Endometrium (tissue), 2 donors: Measurements from ENCODE around the gene NPAS3.
A peak's percentile ranks its signal among the peaks of the same experiment; 100 is the strongest.

Experiments used
- FAIRE-seq: peaks from 2 replicates; lab custom pipeline; 2012; peaks lifted over from hg19 to GRCh38; lab: Jason Lieb, UNC
- donor health status: control.
- donor health status: control.

The NPAS3 gene

GRCh38 chr14:33756833-33757232 lies 818.2 kb downstream of the NPAS3 start:
- no peak for FAIRE-seq

GRCh38 chr14:33758547-33758946 lies 819.9 kb downstream of the NPAS3 start:
- FAIRE-seq = no peak

- FAIRE-seq = no peak
Measured at GRCh38 chr14:33762161-33762851, 823.6 kb downstream of the NPAS3 start.

GRCh38 chr14:33764876-33765650 lies 826.4 kb downstream of the NPAS3 start:
- no peak for FAIRE-seq

- FAIRE-seq = no peak
Measured at GRCh38 chr14:33767586-33768457, 829.1 kb downstream of the NPAS3 start.

DNA sequence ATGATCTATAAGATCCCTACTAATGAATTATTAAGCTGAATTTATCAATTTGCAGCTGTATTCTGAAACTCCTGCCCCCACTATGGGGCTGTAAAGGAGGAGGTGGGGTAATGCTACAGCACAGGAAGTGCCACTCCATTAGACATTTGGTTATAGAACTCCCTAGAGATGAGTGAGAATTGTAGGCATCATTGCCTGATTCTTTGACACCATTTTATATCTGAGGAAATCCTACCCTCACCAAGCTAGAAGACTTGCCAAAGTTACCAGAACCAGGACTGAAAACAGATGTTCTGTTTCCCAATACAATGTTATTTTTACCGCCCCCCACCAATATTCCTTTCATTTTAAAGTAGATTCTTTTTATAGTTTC lies 829.8 kb downstream of the NPAS3 start:
- FAIRE-seq = no peak

GRCh38 chr14:33773205-33774030 lies 834.7 kb downstream of the NPAS3 start:
- FAIRE-seq = no peak

- FAIRE-seq = no peak
Measured at GRCh38 chr14:33774161-33774560, 835.5 kb downstream of the NPAS3 start.

- no peak for FAIRE-seq
Measured at GRCh38 chr14:33774723-33775470, 836.2 kb downstream of the NPAS3 start.

DNA sequence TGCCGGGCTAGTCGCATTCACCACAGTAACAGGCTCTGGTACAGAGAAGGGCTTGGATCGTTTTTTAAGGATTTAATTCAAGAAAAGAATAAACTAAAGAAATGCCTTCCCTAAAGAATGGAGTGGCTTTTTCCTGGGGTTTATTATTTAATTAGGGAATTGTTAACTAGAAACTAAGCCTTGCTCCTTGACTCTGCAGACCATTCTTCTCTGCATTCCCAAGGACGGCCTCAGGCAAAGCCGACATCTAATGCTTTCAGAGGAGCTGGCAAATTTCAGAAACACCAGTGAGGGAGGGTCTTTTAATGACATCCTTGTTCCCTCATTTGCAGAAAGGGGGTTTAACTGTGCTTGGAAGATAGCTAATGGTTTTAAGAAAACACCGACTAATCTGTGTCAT lies 838.2 kb downstream of the NPAS3 start:
- FAIRE-seq = no peak

DNA sequence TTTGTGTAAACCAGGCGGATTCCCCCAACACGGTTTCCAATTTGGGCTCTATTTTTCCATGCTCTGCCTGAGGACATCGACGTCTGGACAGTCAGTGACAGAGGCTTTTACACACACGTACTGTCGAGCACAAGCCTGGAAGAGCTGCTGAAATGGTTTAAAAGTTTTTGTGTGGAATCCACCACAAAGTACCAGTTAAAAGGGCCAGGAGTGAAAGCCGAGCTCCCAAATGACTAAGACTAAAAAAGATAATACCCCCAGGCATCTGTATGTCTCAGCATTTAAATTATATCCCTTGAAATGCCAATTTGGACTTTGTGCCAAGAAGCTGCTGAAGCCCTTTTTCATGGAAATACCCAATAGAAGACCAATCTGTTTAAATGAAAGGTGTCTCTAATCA lies 839.0 kb downstream of the NPAS3 start:
- no peak for FAIRE-seq

- no peak for FAIRE-seq
Measured at GRCh38 chr14:33780035-33780434, 841.4 kb downstream of the NPAS3 start.

DNA sequence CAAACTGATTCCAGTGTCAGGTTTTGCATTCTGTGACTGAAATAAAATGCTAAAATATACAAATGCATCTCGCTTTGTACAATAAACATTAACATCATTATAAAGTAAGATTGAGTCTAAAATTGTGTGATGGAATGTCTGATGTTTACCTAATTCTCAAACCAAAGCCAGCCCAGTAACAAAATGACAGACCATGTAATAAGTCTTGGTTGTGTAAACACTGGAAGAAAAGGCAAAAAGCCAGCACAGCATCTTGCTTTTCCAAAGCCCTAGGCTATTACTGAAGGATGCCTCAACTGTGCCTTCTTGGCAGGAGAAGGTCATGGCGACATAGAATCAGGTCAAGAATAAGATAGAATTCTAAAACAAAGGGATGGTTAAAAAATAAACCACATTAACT lies 842.6 kb downstream of the NPAS3 start:
- peak; percentile 76 for FAIRE-seq

DNA sequence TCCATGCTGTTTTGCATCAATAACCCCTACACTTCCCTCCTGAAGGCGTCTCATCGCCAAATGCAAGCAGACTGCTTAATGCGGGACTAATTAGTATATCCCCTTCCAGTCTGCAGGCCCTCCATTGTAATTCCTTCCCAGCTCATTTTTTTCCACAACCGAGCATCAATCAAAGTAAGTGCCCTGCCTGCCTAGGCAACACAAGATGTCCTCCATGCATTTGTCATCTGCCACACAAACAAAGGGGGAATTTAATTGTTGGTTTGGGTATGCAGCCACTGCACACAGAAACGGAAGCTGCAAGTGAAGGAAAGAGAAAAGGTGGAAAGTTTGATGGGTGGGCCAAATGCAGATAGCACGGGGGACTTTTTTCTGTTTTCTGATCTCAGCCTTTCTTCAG lies 844.2 kb downstream of the NPAS3 start:
- no peak for FAIRE-seq

DNA sequence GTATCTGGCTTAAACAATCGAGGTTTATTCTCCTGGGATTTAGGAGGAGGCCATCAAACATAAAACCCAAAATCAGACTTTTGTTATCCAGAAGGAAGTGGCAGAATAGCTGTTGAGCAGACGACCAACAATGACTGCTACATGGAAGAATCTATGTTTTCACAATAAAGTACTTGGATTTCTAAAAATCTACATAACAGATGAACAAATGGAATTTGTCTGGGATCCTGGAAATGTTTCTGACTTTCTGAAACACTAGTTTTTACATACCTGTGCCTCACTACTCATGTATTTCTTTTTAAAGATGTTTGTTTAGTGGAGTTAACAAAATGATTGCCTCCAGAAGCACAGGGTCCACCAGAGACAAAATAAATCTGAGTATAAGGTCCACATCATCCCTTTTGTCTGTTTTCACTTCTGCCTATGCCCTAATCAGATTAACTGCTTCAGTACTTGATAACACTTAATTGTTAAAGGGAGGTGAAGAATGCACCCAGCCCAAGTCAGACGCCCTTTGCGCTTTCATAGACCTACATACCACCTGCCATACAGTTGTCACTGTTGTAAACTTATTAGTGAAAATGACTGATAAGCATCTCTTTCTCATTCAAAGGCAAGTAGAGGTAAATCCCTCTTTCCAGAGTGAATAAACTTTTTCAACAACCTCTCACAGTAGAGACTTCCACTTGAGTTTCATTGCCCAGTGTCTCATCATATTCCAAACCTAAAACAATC lies 847.6 kb downstream of the NPAS3 start:
- no peak for FAIRE-seq

GRCh38 chr14:33788161-33788560 lies 849.5 kb downstream of the NPAS3 start:
- no peak for FAIRE-seq

- FAIRE-seq = no peak
Measured at GRCh38 chr14:33790996-33791395, 852.3 kb downstream of the NPAS3 start.

DNA sequence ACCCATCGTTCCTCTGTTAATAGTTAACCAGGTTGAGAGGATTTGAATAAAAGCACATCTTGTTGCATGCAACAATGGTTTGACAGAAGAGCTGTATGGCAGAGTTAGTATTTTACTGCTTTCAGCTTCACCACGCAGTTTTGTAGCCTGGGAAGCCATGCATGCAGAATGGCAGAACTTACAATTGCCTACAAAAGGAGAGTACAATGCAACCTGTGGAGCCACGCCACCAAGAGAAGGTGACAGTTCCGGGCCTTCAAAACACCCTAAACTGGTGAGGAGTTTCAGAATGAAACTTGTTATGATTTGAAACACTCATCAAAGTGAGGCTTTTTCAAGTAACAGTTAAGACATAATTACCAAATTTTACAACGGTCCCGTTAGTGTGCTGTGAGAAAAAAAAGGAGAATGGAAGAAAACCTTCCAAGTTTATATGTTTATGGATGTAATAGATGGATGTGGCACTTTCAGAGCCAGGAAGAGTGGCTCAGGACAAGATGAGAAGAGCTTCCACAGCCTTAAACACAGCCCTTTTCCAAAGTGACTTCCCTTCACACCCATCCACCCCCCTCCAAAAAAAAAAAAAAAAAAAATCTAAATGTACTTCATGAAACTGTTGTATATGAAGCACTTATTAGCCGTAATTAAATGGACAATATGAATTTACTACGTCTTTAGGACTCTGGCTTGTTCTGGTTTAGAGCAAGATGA lies 853.5 kb downstream of the NPAS3 start:
- FAIRE-seq = no peak

GRCh38 chr14:33792720-33793368 lies 854.2 kb downstream of the NPAS3 start:
- FAIRE-seq = peak; percentile 72
